GM23338 (cell line): Measurements from ENCODE around the gene RCOR1. TPM values are rescaled to one million over a fixed set of nuclear protein-coding genes. Genes with fewer than 3 reads are reported as not detected.

Source experiments
- EZH2phosphoT487 ChIP-seq: fragments of 200-600 bp; sonication (generic); IDR thresholded peaks from one replicate; pipeline ENCODE4 v1.8.1; 2018; ENCODE audit warnings: antibody characterized with exemption; ENCODE audit not compliant: unreplicated experiment
- NANOG ChIP-seq: IDR thresholded peaks from 2 replicates; pipeline ENCODE4 v1.6.1; 2016; ENCODE audit warnings: antibody characterized with exemption, borderline replicate concordance
- REST ChIP-seq: IDR thresholded peaks from one replicate; pipeline ENCODE4 v1.6.1; 2018; ENCODE audit warnings: antibody characterized with exemption; ENCODE audit not compliant: unreplicated experiment
- STAT1 ChIP-seq: IDR thresholded peaks from one replicate; pipeline ENCODE4 v1.6.1; 2016; ENCODE audit warnings: antibody characterized with exemption; ENCODE audit not compliant: unreplicated experiment
- ZNF331 ChIP-seq: fragments of 250-450 bp; sonication (Bioruptor Pico); IDR thresholded peaks from 2 replicates; pipeline ENCODE4 v1.5.0; 2020; ENCODE audit warnings: low read depth, mild to moderate bottlenecking, moderate library complexity
- polyA plus RNA-seq: library from polyadenylated mRNA; unstranded; fragments of >200 nt; fragmentation: Nextera tagmentation; extraction: Ambion mirVana; gene quantifications from 2 replicates; pipeline ENCODE4 v1.2.1, GENCODE V29; 2016
- total RNA-seq: library from RNA; depleted of rRNA; stranded (reverse); fragments of >200 nt; shearing (Covaris generic); gene quantifications from 2 replicates; pipeline ENCODE4 v1.2.3, GENCODE V29; 2014
- TF ChIP-seq, protein P1 (sequence below): fragments of 250-450 bp; sonication (Bioruptor Pico); IDR thresholded peaks from 2 replicates; pipeline ENCODE4 v1.5.0; 2020; ENCODE audit warnings: mild to moderate bottlenecking, moderate library complexity

RCOR1 gene
- total and polyA plus RNA-seq, 2 experiments from 2014 or later = 7.6 to 26.1 TPM

DNA sequence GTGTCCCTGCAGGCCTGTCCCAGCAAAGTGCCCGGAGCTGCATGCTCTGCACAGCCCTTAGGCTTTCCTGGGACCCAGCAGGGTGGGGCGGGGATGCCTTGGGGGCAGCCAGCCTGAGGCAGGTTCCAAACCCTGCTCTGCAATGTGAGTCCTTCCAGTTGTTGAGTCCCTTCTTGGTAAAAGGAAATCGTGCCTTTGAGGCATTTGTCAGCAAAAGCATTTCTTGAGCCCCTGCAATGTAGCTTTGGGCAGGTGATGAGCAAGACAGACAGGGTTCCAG, 146.7 kb downstream of the RCOR1 start (continued):
- TF ChIP-seq, protein P1, sequence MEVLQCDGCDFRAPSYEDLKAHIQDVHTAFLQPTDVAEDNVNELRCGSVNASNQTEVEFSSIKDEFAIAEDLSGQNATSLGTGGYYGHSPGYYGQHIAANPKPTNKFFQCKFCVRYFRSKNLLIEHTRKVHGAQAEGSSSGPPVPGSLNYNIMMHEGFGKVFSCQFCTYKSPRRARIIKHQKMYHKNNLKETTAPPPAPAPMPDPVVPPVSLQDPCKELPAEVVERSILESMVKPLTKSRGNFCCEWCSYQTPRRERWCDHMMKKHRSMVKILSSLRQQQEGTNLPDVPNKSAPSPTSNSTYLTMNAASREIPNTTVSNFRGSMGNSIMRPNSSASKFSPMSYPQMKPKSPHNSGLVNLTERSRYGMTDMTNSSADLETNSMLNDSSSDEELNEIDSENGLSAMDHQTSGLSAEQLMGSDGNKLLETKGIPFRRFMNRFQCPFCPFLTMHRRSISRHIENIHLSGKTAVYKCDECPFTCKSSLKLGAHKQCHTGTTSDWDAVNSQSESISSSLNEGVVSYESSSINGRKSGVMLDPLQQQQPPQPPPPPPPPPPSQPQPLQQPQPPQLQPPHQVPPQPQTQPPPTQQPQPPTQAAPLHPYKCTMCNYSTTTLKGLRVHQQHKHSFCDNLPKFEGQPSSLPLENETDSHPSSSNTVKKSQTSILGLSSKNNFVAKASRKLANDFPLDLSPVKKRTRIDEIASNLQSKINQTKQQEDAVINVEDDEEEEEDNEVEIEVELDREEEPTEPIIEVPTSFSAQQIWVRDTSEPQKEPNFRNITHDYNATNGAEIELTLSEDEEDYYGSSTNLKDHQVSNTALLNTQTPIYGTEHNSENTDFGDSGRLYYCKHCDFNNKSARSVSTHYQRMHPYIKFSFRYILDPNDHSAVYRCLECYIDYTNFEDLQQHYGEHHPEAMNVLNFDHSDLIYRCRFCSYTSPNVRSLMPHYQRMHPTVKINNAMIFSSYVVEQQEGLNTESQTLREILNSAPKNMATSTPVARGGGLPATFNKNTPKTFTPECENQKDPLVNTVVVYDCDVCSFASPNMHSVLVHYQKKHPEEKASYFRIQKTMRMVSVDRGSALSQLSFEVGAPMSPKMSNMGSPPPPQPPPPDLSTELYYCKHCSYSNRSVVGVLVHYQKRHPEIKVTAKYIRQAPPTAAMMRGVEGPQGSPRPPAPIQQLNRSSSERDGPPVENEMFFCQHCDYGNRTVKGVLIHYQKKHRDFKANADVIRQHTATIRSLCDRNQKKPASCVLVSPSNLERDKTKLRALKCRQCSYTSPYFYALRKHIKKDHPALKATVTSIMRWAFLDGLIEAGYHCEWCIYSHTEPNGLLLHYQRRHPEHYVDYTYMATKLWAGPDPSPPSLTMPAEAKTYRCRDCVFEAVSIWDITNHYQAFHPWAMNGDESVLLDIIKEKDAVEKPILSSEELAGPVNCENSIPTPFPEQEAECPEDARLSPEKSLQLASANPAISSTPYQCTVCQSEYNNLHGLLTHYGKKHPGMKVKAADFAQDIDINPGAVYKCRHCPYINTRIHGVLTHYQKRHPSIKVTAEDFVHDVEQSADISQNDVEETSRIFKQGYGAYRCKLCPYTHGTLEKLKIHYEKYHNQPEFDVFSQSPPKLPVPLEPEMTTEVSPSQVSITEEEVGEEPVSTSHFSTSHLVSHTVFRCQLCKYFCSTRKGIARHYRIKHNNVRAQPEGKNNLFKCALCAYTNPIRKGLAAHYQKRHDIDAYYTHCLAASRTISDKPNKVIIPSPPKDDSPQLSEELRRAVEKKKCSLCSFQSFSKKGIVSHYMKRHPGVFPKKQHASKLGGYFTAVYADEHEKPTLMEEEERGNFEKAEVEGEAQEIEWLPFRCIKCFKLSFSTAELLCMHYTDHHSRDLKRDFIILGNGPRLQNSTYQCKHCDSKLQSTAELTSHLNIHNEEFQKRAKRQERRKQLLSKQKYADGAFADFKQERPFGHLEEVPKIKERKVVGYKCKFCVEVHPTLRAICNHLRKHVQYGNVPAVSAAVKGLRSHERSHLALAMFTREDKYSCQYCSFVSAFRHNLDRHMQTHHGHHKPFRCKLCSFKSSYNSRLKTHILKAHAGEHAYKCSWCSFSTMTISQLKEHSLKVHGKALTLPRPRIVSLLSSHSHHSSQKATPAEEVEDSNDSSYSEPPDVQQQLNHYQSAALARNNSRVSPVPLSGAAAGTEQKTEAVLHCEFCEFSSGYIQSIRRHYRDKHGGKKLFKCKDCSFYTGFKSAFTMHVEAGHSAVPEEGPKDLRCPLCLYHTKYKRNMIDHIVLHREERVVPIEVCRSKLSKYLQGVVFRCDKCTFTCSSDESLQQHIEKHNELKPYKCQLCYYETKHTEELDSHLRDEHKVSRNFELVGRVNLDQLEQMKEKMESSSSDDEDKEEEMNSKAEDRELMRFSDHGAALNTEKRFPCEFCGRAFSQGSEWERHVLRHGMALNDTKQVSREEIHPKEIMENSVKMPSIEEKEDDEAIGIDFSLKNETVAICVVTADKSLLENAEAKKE = no peak
- TF ChIP-seq REST (no peak), NANOG (no peak), ZNF331 (CRISPR knock-in tag) (no peak), EZH2phosphoT487 (no peak), STAT1 (no peak)
